Stimulated activated CD4-positive, alpha-beta T cell treated with anti-CD3 and anti-CD28 coated beads, TNF-alpha, amount 100 ng/mL, for 24 hours (primary cell): ENCODE measurements around the gene NGLY1.
A peak's percentile ranks its signal among the peaks of the same experiment; 100 is the strongest.

Source experiments
- DNase-seq, 3 experiments: peaks; one replicate each; pipeline ENCODE4 v3.0.0-alpha.2; 2020; ENCODE audit warnings: low read depth in 3 of 3

Gene NGLY1

DNA sequence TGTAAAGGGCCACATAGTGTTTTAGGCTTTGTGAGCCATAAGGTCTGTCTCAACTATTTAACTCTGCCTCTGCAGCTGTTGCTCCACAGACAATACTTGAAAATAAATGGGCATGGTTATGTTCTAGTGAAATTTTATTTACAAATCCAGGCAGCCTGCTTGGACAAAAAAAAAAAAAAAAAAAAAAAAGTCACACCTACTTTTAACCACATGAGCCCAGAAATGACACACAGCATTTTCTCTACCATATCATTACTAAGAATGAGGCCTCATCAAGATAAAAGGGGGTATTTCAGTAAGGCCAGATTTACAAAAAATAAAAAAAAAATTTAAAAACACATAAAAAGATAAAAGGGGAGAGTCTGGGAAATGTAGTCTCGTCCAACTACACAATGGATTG lies 1.7 kb upstream of the NGLY1 start:
- DNase-seq = no peak

DNA sequence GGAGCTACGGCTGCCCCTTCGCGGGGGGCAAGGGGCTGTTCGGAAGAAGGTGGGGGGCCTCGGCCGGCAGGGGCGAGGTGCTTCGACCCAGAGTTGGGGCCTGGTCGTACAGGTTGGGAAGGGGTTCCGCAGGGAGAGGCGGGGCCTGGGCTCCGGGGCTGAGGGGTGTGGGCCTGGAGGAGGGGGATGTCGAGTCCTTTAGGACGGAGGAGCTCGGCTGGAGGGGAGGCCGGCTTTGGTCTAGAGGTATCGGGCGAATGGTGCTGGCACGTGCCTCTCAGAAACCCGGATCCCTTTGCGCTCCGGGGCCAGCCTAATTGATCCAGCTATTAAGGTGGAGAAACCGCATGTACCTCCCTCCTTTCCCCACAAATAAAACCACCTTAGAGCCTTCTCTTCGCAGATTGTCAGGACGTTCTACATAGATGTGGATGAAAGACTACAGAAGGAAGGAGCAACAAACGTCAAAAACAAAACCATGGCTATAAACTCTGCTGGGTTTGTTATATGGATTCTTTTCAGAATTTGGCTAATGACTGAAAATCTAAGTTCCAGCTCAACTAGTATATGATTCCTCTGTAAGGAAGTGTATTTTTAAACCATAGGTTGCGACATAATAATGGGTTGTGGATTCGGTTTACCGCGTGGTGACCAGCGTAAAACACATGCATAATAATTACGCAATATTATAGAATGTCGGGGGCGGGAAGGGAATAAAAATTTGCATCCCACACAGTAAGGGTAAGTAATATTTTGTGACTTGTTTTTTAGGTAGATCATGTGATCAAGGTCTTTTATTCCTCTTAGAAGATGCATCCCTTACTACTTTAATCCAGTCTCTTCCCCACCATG lies 644 bp upstream of the NGLY1 start:
- peak in 1 of 3 experiments; percentile 20 for DNase-seq

DNA sequence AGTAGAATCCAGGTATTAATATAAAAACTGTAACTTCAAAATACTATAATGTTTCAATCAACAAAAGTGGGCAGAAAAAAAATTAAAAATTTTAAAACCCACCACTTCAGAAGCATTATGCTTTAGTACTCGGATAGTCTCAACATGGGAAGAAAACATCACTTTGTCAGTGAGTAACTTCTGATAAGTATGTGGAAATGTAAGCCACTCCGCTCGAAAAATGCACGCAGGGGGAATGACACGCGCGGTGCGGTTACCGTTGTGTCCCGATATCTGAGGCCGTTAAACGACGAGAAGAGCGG lies 656 bp downstream of the NGLY1 start:
- DNase-seq = no peak

DNA sequence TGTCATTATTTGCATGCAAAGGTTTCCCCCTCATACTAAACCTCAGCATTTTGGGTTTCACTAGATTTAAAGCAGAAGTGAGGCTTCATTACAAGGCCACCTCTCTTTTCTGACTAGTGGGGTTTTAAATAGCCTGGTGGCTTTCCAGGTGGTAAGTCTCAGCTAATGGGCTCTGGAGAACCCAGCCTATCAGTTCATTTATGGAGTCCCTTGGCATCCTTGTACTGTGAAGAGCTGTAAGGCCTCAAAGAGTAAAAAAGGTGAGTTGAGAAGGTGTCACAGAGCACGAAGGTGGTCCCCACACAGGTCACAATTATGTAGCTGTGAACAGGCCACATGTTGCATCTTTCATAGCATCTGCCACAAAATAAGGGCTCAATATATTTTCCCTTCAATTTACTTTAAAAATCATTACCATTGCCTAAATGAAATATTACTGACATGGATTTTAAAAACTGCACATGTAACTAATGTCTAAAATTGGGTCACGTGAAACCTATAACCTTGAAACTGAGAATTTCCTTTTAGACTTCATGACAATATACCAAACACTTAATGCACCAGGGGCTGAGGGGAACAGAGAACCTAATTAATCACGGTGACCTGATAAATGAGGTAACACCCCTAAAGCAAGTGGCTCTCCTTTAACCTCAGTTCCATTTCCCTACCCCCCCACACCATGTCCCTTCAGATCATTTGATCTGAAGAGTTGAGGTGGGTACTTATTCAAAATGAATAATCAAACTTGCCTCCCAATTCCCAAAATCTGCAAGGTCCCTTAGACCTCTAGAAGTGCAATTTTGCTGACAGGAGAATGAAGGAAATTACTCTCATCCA lies 1.3 kb downstream of the NGLY1 start:
- DNase-seq = no peak

DNA sequence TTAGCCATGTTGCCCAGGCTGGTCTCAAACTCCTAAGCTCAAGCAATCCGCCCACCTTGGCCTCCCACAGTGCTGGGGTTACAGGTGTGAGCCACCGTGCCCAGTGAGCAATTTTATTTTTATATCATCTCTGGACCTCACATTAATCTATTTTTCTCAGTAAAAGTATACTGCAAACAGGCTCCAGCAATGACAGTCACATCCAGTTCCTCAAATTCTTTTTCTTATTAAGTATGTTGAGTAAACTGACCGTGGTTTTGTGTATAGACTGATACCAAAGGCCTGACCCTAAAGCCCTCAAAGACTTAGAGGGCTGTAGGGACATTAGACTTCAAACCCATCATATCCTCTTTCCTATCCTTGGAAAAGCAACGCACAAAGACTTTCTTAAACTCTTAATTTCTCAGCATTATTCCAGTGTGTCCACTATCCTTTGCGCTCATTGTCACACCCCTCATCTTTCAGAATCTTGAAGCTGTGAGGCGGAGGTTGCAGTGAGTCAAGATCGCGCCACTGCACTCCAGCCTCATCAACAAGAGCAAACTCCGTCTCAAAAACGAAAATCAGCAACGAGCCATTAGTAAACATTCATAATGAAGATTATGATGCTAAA lies 2.0 kb downstream of the NGLY1 start:
- no peak for DNase-seq

DNA sequence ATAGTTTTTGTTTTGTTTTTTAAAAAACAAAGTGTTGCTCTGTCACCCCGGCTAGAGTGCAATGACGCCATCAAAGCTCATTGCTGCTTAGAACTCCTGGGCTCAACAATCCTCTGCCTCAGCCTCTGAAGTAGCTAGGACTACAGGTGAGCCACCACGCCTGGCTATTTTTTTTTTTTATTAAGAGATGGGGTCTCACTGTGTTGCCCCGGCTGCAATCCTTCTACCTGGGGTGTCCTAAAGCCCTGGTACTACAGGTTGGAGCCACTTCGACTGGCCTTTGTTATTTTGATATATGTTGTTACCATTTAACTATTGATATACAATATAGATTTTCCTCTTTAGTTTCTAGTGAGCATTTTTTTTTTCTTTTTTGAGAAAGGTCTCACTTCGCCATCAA lies 2.6 kb downstream of the NGLY1 start:
- no peak for DNase-seq

DNA sequence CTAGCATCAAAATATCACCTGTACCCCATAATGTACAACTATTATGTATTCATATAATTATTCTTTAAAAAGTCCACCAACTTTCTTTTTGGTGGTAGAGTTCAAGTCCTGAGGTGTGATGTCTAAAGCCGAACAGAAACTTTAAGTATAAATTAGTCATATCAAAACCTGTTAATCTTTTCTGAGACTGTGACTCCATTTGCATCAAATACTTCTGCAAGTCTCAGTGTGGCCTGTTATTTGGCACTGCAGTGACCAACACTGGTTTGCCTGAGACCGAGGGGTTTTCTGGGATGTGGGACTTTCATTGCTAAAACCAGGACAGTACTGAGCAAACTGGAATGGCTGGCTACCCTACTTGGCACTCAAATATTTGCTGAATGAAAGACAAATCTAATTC lies 7.3 kb downstream of the NGLY1 start:
- DNase-seq = no peak

DNA sequence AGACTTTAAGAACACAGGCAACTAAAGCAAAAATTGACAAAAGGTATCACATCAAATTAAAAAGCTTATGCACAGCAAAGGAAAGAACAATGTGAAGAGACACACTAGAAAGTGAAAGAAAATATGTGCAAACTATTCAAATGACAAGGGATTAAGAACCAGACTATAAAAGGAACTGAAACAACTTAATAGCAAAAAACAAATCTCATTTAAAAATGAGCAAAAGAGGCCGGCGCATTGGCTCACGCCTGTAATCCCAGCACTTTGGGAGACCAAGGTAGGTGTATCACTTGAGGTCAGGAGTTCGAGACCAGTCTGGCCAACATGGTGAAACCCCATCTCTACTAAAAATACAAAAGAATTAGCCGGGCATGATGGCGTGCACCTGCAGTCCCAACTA lies 14.4 kb downstream of the NGLY1 start:
- DNase-seq = no peak

DNA sequence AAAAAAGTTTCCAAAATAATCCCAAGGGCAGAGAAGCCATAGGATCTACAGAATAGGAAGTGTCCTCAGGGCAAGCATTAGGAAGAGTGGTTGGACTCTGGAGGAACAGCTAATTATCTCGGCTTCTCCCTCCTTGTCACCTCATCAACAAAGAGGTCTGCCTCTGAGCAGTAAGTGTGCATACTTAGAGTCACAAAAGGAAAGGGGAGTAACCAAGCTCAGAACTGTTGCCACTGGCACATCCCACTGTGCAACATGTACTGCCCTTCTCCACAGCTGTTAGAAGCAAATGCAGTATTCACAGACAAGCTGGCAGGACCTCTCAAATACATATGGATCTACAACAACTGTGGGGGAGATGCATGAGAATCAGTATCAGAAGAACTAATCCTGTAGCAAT lies 31.5 kb downstream of the NGLY1 start:
- DNase-seq = no peak

DNA sequence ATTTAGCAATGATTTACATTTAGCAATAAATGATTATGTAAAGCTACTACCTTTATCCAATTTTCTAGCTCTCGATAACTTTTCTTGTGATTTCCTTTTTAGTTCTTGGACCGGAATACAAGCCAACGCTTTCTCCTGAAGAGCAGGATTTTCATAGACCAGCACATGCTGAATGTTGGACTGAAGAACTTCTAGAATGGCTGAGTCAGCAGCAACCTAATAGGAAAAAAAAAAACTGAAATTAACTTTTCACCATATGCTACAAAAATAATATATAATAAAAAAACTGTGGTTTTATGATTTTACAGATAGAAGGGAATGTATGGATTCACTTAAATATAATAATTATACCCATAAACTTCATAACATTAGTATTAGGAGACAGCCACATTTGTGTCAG lies 32.2 kb downstream of the NGLY1 start:
- no peak for DNase-seq

DNA sequence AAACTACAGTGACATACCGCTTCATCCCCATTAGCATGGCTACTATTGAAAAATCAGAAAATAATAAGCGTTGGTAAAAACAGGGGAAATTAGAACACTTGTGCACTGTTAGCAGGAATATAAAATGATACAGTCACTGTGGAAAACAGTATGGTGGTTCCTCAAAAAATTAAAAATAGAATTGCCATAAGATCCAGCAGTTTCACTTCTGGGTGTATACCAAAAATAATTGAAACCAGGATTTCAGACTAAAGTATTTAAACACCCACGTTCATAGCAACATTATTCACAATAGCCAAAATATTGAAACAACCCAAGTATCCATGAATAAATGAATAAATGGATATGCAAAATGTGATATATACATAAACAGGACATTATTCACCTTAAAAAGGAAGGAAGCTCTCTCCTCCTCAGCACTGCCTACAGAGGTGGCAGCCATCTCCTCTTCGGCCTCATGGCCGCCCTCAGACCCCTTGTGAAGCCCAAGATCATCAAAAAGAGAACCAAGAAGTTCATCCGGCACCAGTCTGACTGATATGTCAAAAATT lies 34.1 kb downstream of the NGLY1 start:
- no peak for DNase-seq

DNA sequence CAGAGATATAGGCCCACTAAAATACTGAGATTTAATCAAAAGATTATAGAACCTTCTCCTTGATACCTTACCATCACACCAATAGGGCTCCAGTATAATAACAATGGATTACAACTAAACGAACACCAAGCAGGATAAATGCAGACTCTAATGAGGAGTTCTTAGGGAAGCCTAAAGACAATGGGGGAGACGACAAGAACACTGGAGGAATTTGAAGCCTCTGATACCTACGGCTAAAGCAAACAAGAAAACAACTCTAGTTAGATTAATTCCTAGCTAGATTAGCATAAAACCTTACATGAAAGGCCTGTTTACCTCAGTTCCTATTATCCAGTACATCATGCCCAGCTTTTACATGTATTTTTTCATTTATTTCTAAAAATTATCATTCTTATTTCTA lies 35.1 kb downstream of the NGLY1 start:
- no peak for DNase-seq

DNA sequence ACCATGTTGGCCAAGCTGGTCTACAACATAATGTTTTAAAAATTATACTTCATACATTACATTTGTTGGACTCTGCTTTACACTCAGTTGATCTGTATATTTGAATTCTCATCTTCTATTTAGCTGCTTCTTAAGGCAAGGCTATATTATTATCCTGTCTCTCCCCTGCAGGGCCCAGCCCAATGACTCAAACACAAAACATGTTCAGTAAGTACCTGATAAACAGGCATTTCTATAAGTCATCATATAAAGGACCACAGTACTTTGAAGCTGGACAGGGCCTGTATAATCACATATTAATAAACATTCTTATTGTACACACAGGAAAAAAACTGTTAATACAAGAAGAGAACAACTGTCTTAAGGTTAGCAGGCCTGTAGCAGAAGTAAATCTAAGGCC lies 36.2 kb downstream of the NGLY1 start:
- no peak for DNase-seq

DNA sequence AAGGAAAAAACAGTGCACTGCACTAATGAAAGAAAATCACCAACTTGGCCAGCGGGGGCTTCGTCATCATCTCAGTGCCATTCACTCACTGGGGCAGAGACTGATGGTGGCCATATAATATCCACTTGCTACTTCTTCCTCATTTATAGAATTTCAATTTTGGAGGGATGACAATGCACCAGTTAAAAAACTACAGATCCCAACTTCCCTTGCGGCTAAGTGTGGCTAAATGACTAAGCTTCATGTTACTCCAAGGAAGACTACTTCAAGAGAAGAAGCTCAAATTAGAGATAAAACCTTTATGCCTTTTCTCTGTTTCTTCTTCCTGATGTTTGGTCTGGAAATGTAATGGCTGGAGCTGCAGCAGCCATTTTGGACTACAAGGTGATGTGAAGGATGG lies 38.8 kb downstream of the NGLY1 start:
- no peak for DNase-seq

DNA sequence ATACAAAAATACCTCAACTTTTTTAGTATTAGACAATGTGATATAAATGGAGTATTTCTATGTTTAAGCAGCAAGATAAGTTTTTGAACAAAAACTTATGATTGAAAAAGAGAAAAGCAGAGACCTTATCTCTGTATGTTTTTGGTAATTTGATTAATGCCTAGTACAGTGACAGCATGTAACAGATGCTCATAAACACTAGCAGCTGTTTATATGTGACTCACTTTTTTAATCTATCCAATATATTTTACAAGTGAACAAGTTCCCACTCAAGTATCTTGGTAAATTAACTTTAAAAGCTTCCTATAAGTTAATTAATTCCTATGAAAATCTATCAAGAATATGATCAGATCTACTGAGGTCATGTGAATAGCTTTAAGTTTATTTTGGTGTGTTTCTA lies 55.1 kb downstream of the NGLY1 start:
- DNase-seq = no peak

DNA sequence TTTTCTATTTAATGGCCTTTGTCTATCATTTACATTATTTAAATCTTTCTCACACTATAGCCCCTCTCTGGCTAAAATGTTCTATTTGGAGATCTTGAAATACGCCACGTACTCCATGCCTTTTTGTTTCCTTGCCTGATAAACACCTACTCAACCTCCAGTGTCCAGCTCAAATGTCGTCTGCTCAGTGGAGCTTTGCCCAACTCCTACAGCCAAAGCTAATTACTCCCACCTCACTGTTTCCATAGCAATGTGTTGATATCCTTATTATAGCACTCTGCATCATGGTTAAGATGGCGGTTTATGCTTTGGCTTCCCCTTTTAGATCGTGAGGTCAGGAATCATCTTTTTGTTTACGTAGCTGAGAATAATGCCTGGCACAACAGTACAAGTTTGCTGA lies 55.9 kb downstream of the NGLY1 start:
- DNase-seq = no peak

DNA sequence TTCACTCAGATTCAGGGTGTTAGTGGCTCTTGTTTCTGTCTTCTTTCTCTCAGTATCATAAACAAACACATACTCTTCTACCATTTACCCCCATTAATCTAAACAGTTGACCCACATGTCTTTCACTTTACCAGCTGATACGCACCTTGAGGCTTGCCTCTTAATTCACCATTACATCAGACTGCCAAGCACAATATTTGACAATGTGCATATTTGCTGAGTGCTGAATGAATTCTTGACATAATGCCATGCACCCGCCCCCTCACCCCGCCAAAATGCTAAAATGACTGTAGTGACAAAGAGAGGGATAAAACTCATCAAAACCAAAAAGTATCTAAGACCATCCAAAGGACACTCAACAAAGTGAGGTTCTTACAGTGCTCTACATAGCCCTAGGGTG lies 57.4 kb downstream of the NGLY1 start:
- no peak for DNase-seq

DNA sequence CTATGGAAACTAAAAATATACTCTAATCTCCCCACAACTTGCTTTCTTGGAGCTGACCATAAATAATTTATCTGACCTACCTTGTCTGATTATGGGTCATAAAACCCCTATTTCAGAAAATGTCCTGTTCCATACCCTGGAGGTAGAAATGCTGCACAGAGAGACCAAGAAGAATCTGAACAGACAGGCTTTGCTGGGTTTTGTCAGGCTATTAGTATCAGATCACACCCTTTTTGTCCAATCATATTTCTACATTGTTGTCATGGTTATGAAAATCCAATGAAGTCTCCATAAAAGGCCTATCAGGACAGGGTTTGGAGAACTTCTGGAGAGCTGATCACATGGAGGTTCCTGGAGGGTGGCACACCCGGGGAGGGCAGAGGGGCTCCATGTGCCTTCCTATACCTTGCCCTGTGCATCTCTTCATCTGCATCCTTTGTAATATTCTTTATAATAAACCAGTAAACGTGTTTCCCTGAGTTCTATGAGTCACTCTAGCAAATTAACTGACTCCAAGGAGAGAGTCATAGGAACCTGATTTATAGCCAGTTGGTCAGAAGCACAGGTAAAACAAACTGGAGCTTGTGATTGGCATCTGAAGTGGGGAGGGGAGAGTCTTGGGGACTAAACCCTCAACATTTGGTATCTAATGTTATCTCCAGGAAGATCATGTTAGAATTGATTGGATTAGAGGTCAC lies 58.1 kb downstream of the NGLY1 start:
- DNase-seq = no peak

DNA sequence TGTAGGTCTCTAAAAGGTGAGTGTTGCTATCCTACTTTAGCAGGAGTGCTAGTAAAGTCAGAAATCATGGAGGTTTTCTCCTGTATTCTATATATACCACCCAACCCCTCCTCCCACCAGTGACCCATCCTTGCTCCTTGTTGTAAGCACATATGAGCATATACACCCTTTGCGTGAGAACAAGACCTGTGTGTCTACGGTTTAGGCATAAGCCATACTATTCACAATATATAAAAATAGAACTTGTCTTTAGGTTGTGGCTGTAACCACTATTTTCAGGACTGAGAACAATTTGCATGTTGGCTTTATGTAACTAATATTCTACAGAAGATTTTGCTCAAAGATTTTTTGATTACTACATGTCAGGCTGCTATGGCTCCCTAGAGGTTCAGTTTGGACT lies 59.4 kb downstream of the NGLY1 start:
- no peak for DNase-seq

DNA sequence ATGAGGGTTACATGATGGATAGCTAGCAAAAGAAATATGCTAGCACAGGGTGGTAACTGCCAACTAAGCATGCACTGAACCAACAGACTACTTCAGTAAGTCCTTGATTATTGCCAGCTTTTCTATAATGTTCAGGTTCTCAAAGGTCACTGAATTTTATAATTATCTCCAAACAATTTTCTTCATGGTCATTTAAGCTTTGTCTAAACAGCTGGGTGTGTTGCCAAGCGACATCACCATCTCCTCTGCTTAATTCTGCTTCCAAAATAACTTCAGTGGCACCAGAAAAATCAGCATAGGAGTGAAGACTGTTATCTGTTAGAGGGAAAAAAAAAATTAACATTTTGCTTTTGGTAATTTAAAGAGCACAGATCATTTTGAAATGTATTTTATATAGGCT lies 63.9 kb downstream of the NGLY1 start:
- no peak for DNase-seq

DNA sequence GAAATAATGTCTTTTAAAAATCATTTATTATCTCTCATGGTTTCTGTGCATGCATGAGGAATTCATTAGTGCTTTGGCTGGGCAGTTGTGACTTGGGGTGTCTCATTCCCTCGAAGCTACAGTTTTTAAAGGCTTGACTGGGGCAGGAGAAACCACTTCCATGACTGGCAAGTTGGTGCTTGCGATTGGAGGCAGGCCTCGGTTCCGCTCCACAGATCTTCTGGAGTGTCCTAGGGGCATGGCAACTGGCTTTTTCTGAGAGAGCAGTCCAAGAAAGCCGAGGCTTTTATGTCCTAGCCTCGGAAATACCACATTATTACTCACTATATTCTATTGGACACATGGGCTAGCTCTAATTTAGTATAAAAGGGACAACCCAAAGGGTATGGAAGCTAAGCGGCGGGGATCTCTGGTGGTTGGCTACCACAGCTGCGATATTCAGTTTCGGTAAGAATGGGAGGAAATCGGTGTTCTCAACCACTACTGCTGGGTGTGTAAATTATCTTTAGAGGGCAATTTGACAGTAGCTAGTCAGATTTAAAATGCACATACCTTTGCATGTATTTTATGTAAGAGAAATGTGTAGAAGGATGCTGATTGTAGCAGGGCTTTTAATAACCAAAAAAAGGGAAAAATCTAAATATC lies 69.8 kb downstream of the NGLY1 start:
- DNase-seq = no peak

DNA sequence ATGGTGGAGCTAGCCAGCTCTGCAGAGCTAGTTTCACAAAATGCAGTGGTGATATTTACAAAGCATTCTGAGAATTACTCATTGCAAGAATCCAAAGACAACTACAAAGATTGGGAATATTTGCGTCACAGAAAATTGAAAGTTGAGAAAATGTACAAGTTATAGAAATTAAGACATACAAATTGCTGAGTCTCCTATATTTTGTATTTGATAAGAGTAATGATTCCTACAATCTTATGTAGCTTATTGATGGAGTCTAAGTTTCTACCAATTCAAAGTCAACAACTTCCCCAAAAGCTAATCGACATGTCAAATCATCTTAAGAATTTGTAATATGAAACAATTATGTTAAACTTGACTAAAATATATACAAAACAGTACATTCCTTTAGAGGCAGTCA lies 72.2 kb downstream of the NGLY1 start:
- DNase-seq = no peak
